Limb (tissue), 2 donors: ENCODE measurements around the gene IQGAP1.
"Not testable (repeated sequence)": the region's sequence is repeated elsewhere in the genome, so short reads cannot be mapped to it uniquely, and the experiment has no call there.

ENCODE experiments used
- DNase-seq, 2 donors: peaks; one replicate each; pipeline ENCODE4 v3.0.0-alpha.2; 2016; ENCODE audit errors: extremely low spot score in 2 of 2

Gene IQGAP1

DNA sequence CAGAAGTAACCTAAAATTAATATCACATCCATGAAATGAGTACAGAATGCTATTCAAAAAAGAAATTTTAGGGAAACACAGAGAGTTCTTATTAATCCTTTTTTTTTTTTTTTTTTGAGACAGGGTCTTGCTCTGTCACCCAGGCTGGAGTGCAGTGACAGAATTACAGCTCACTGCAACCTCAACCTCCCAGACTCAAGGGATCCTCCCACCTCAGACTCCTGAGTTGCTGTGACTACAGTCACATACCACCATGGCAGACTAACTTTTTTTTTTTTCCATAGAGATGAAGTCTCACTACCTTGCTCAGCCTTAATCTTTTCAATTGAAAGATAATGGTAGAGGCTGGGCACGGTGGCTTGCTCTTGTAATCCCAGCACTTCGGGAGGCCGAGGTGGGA is 135.3 kb downstream of the IQGAP1 start:
- no peak for DNase-seq

- not testable (repeated sequence) for DNase-seq
Measured at GRCh38 chr15:90524018-90524803, 136.2 kb downstream of the IQGAP1 start.

DNA sequence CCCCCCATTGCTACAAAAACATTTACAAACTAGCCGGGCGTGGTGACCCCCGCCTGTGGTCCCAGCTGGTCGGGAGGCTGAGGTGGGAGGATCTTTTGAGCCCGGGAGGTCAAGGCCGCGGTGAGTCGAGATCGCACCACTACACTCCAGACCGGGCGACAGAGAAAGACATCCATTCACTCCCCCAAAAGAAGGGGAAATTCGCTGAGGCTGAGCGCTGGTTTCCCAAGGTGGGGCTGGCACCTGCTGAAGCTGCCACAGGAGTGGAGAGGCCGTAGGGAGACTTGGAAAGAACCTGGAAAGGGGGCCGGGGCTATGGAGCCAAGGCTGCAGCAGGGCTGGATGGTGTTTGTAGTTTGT is 140.9 kb downstream of the IQGAP1 start:
- DNase-seq: no peak

GRCh38 chr15:90529371-90530249 is 141.6 kb downstream of the IQGAP1 start, which contains the start of gene CRTC3:
Gene CRTC3, plus strand, starts transcription at chr15:90529923. Its CDS starts 149 bp downstream, at chr15:90530072.
- DNase-seq: peak; percentile 32 to 82

DNA sequence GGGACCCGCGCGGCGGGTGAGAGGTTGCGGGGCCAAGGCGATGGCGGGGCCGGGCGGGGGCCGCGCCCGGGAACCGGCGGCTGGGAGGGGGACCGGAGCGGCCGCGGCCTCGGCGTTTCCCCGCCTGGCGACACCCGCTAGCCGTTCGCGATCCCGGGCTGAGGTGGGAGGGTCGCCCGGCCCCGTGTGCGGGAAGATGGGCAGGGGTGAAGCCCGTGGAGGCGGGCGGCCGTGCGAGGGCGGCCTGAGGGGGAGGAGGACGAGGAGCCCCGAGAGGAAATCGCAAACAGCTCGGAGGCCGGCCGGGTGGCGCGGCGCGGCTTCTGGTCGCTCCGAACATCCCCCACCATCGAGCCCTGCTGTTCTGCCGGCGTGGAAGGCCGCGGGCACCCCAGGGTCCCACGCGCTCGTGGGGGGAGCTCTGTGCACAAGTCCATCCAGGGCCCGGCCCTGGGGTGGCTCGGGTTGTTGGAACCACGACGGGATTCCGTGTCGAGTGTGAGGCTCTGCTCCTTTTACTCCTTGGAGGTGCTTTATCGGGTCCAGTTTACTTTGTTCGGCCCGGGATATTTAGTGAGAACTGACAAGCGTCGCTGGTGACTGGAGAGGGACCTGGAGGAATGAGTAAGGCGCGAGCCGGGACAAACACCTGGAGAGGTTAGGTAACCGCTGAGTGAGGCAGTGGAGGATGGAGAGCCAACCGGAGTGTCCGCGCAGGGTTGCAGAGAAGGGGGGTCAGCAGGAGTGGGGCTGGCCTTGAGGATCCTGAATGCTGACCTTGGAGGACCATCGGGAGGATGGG is 142.4 kb downstream of the IQGAP1 start:
- DNase-seq: peak; percentile 10 to 79

GRCh38 chr15:90531147-90531546 is 143.1 kb downstream of the IQGAP1 start:
- no peak for DNase-seq

DNA sequence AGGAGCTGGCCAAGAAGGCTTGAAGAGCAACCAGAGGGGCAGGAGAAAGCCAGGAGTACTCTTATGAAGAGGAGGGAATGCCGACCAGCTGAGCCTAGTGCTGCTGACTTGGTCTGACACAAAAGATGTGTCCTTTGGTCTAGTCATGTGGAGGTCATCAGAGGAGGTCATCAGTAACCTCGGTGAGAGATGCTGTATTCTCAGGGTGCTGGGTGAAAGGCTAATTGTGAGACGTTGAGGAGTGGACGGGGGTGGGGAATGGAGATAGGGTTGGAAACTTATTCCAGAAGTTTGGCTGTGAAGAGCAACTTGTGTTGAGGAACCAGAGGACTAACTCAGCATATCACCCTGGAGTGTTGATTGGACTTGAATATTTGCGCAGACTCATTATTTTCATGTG is 147.2 kb downstream of the IQGAP1 start:
- no peak for DNase-seq

- no peak for DNase-seq
Measured at GRCh38 chr15:90539789-90540188, 151.7 kb downstream of the IQGAP1 start.

GRCh38 chr15:90540768-90541167 is 152.7 kb downstream of the IQGAP1 start:
- no peak for DNase-seq

- no peak for DNase-seq
Measured at GRCh38 chr15:90545095-90545494, 157.1 kb downstream of the IQGAP1 start.

GRCh38 chr15:90547540-90547939 is 159.5 kb downstream of the IQGAP1 start:
- DNase-seq: no peak

DNA sequence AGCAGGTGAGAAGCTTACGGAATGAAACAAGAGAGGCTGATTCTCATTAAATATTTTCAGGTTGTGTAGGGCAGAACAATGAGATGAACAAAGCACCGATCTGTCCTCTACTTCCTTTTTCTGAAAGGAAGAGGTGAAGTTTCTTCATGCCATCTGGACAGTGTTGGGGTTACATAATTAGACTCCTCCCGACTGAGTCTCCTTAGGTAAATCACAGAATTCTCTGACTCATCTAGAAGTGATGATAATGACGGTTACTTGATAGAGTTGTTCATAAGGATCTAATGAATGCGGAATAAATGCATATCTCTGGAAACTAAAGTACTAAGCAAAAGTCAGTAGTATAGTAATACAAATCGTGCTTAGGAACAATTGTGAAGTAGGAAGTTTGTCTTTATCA is 162.9 kb downstream of the IQGAP1 start:
- DNase-seq: no peak
